Spleen (tissue), 11 donors: Measurements from ENCODE around the gene OSBPL1A. TPM values are rescaled to one million over a fixed set of nuclear protein-coding genes. Genes with fewer than 3 reads are reported as not detected.
"Not testable (repeated sequence)": the region's sequence is repeated elsewhere in the genome, so short reads cannot be mapped to it uniquely, and the experiment has no call there.

Experiments
- DNase-seq: peaks from one replicate; pipeline ENCODE4 v3.0.0-alpha.2; 2020
- H3K27ac ChIP-seq, 8 donors: fragments of 200-600 bp; sonication (generic) in 7 of 8; 1 replicate in 4 of 8; 2 replicates in 4 of 8; pipeline versions ENCODE4 v1.5.0 to v1.8.0; 2016 to 2021; ENCODE audit warnings: inconsistent platforms in 4 of 8, mild to moderate bottlenecking in 4 of 8, moderate library complexity in 1 of 8
- H3K27me3 ChIP-seq, 7 donors: fragments of 200-600 bp; sonication (generic) in 6 of 7; replicated peaks in 1 of 7; 1 replicate in 4 of 7; 2 replicates in 3 of 7; pipeline versions ENCODE4 v1.5.0 to v1.8.0; 2016 to 2021; ENCODE audit warnings: inconsistent platforms in 3 of 7, mild to moderate bottlenecking in 1 of 7
- H3K36me3 ChIP-seq, 6 donors: fragments of 200-600 bp; sonication (generic) in 5 of 6; 1 replicate in 4 of 6; 2 replicates in 2 of 6; pipeline versions ENCODE4 v1.5.0 to v1.8.0; 2016 to 2021; ENCODE audit warnings: inconsistent platforms in 2 of 6
- H3K4me1 ChIP-seq, 6 donors: fragments of 200-600 bp; sonication (generic) in 5 of 6; 1 replicate in 3 of 6; 2 replicates in 3 of 6; pipeline versions ENCODE4 v1.5.0 to v1.8.0; 2016 to 2021; ENCODE audit warnings: inconsistent platforms in 3 of 6
- H3K4me3 ChIP-seq, 8 donors: fragments of 200-600 bp; sonication (generic) in 7 of 8; 1 replicate in 4 of 8; 2 replicates in 4 of 8; pipeline versions ENCODE4 v1.5.0 to v1.8.0; 2016 to 2021; ENCODE audit warnings: inconsistent platforms in 4 of 8, mild to moderate bottlenecking in 4 of 8, moderate library complexity in 2 of 8
- H3K9me3 ChIP-seq, 8 donors: fragments of 200-600 bp; sonication (generic) in 7 of 8; 1 replicate in 4 of 8; 2 replicates in 4 of 8; pipeline versions ENCODE4 v1.5.0 to v1.8.0; 2016 to 2021; ENCODE audit warnings: inconsistent platforms in 4 of 8
- POLR2A ChIP-seq, 3 donors: fragments of 450-650 bp; IDR thresholded peaks; one replicate each; pipeline ENCODE4 v1.5.1; 2017; ENCODE audit warnings: antibody characterized with exemption in 3 of 3, mild to moderate bottlenecking in 1 of 3
- POLR2AphosphoS5 ChIP-seq, 3 donors: sonication (generic); formaldehyde crosslinking; IDR thresholded peaks; one replicate each; pipeline ENCODE4 v1.5.1; 2017; ENCODE audit warnings: antibody characterized with exemption in 3 of 3
- WGBS, 5 donors: extraction: QIAGEN DNeasy Blood & Tissue Kit in 3 of 5; methylation state at CpG; one replicate each; pipeline versions ENCODE4 v1.1.5 to v1.1.7; 2013 to 2018; 5-methylcytosine and 5-hydroxymethylcytosine counted together
- intact Hi-C: fragments of 100-400 bp; cut with DNase I; formaldehyde crosslinking; loops from one replicate; pipeline ENCODE4 v1.15.0; 2023; ENCODE audit warnings: low total_unique reads
- polyA plus RNA-seq, 3 donors: library from polyadenylated mRNA; stranded (reverse); fragments of 200-250 nt; gene quantifications; one replicate each; pipeline ENCODE4 v1.2.1, GENCODE V29; 2013
- total RNA-seq, 7 donors: library from RNA; depleted of rRNA in 3 of 7; stranded (reverse); fragments of >200 nt in 3 of 7; fragmentation: NEBNext Ultra II Directional in 4 of 7; extraction: Animal tissue kit (Norgen Biotek cat#: 25700) in 4 of 7; gene quantifications; one replicate each; pipeline versions ENCODE4 v1.1.0 to v1.2.1, GENCODE V29; 2016 to 2021
- TF ChIP-seq, protein P1 (sequence below), 11 experiments: fragments of 200-600 bp in 7 of 11; fragments of 450-650 bp in 4 of 11; sonication (generic) in 4 of 11; IDR thresholded peaks in 8 of 11; conservative IDR thresholded peaks in 3 of 11; 1 replicate in 7 of 11; 2 replicates in 4 of 11; pipeline versions ENCODE4 v1.4.0 to v1.8.0; 2016 to 2021; ENCODE audit warnings: antibody characterized with exemption in 11 of 11, inconsistent platforms in 4 of 11, mild to moderate bottlenecking in 1 of 11
- donor health status: healthy with polysubstance abuse.
- donor health status: DM: no; HTN: no; CAD: no; lungs with moderate emphysema.
- donor health status: DM: no; HTN: no; CAD: no.
- donor health status: Bipolar disorder and iron deficiency.
- donor health status: healthy.
- donor health status: DM: no; HTN: no; CAD: no.
- donor health status: DM: yes; HTN: yes; CAD: no.

Gene OSBPL1A
- total and polyA plus RNA-seq, 10 donors = 3.8 to 29.6 (median 22.1) TPM

DNA sequence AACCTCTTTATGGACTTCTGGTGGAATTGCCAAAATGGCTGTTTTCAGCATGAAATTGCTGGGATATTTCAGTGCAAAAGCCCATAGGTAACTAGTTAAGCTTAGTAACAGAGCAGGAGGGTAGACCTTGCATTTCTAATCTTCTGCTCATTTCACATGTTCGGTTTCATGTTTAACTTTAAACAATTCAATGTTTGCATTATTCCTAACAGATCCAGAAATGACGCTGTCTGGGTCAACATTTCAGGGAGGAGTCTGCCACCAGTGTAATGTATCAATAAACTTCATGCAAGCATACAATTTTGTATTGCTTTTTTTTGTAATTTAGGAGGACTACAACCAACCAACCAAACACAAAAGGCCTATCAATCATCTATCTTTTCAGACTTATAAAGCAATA is 236.3 kb downstream of the OSBPL1A start:
- Histone ChIP-seq H3K36me3 (peaks cover 0 to 85% (median 7%) of the 10 kb centered on the region in 6 donors), H3K27me3 (no peaks in the 10 kb centered on the region), H3K4me3 (no peak overlapping the region), H3K4me1 (no peaks in the 10 kb centered on the region), H3K27ac (no peak overlapping the region), H3K9me3 (no peaks in the 10 kb centered on the region)
- intact Hi-C loops = no loop called here
- WGBS, 5 donors = 93 to 97% (median 95%) methylated on average over 2 of the region's 2 CpGs
- TF ChIP-seq, protein P1, sequence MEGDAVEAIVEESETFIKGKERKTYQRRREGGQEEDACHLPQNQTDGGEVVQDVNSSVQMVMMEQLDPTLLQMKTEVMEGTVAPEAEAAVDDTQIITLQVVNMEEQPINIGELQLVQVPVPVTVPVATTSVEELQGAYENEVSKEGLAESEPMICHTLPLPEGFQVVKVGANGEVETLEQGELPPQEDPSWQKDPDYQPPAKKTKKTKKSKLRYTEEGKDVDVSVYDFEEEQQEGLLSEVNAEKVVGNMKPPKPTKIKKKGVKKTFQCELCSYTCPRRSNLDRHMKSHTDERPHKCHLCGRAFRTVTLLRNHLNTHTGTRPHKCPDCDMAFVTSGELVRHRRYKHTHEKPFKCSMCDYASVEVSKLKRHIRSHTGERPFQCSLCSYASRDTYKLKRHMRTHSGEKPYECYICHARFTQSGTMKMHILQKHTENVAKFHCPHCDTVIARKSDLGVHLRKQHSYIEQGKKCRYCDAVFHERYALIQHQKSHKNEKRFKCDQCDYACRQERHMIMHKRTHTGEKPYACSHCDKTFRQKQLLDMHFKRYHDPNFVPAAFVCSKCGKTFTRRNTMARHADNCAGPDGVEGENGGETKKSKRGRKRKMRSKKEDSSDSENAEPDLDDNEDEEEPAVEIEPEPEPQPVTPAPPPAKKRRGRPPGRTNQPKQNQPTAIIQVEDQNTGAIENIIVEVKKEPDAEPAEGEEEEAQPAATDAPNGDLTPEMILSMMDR (IDR thresholded peaks at IDR 0.05 in 8 of 11, conservative IDR thresholded peaks at IDR 0.05 in 3 of 11) = no peak
- TF ChIP-seq POLR2AphosphoS5 (IDR thresholded peaks at IDR 0.05) (no peak), POLR2A (IDR thresholded peaks at IDR 0.05) (no peak)
- DNase-seq = no peak

DNA sequence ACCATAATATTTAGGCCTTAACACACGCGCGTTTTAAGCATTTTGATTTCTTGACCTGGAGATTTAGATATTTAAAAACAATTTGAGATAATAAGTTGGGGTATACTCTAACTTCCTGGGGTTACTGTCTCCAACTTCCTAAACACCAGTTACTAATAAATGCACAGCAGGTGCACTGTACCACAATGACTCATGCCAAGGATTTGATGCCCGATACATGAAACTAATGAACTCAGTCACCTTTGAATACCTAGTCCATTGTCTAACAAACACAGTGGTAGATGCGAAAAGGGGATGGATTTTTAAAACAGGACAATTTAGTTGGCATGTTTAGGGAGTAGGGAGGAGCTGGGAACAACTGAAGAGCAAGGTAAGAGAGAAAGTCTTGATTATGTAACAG is 237.5 kb downstream of the OSBPL1A start:
- WGBS, 5 donors = 88 to 96% (median 92%) methylated on average over 5 of the region's 5 CpGs
- Histone ChIP-seq H3K9me3 (no peaks in the 10 kb centered on the region), H3K4me3 (no peak overlapping the region), H3K4me1 (no peaks in the 10 kb centered on the region), H3K27ac (no peak overlapping the region), H3K36me3 (peaks cover 0 to 81% (median 2%) of the 10 kb centered on the region in 6 donors), H3K27me3 (no peaks in the 10 kb centered on the region)
- TF ChIP-seq POLR2AphosphoS5 (IDR thresholded peaks at IDR 0.05) (no peak), POLR2A (IDR thresholded peaks at IDR 0.05) (no peak)
- TF ChIP-seq, protein P1 (IDR thresholded peaks at IDR 0.05 in 8 of 11, conservative IDR thresholded peaks at IDR 0.05 in 3 of 11) = no peak
- intact Hi-C loops = no loop called here
- no peak for DNase-seq

DNA sequence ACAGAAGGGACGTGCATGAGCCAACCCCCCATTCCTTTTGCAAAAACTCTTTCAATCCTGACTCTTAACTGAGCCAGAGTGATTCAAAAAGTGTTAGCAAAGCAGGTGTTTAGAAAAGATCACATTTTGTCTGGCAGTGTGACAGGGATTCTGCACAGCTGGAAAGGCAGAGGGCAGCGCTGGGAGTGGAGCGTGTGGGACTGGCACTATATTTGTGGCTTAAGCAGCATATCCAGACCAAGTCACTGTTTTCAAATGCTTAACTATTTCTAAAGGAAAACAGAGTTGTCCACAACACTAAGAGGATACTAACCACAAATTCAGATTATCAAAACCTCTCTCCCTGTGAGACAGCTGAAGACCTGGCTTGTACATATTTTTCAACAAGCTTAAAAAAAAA is 239.8 kb downstream of the OSBPL1A start:
- no peak for TF ChIP-seq POLR2AphosphoS5 (IDR thresholded peaks at IDR 0.05)
- 93 to 98% (median 94%) methylated on average over 3 of the region's 3 CpGs for WGBS, 5 donors
- Histone ChIP-seq H3K4me1 (no peaks in the 10 kb centered on the region), H3K27me3 (no peaks in the 10 kb centered on the region), H3K4me3 (no peak overlapping the region), H3K36me3 (peaks cover 0 to 61% (median 0%) of the 10 kb centered on the region in 6 donors), H3K27ac (no peak overlapping the region), H3K9me3 (no peaks in the 10 kb centered on the region)
- intact Hi-C loops = no loop called here
- no peak for DNase-seq

DNA sequence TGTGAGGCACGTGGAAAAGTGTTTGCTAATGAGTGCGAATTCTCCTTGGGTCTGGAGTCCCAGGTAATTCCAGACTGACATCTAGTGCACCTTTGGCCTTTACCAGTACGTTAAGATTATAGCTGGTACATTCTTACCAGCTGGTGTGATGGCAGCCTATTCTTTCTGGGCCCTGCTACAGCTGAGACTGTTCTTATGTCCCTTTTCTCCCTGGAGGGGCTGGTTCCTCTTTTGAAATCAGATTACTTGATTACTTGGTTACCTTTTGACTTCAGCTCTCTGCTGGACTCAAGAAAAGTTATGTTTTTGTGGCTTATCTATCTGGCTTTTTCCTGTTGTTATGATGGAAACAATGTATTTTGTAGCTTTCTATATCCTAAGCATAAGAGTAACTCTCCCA is 244.2 kb downstream of the OSBPL1A start:
- H3K9me3 ChIP-seq = no peaks in the 10 kb centered on the region
- no peaks in the 10 kb centered on the region for H3K4me1 ChIP-seq
- no peak overlapping the region for H3K27ac ChIP-seq
- WGBS, 5 donors = 87 to 97% (median 91%) methylated on average over 3 of the region's 3 CpGs
- H3K4me3 ChIP-seq = no peak overlapping the region
- no peak for DNase-seq
- no peaks in the 10 kb centered on the region for H3K27me3 ChIP-seq
- peaks cover 0 to 31% (median 0%) of the 10 kb centered on the region in 6 donors for H3K36me3 ChIP-seq
- intact Hi-C loops = no loop called here
- TF ChIP-seq POLR2A (IDR thresholded peaks at IDR 0.05) = no peak
- TF ChIP-seq, protein P1 (IDR thresholded peaks at IDR 0.05 in 8 of 11, conservative IDR thresholded peaks at IDR 0.05 in 3 of 11) = no peak

DNA sequence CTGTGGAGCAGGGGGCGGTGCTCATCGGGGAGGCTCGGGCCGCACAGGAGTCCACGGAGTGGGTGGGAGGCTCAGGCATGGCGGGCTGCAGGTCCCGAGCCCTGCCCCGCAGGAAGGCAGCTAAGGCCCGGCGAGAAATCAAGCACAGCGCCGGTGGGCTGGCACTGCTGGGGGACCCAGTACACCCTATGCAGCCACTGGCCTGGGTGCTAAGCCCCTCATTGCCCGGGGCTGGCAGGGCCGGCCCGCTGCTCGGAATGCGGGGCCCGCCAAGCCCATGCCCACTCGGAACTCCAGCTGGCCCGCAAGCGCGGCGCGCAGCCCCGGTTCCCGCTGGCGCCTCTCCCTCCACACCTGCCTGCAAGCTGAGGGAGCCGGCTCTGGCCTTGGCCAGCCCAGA is 248.0 kb downstream of the OSBPL1A start:
- H3K36me3 ChIP-seq, H3K4me1 ChIP-seq, H3K27ac ChIP-seq, H3K4me3 ChIP-seq, H3K27me3 ChIP-seq, DNase-seq, H3K9me3 ChIP-seq, intact Hi-C loops: not testable (repeated sequence)
- 96 to 100% (median 96%) methylated on average over 10 to 28 of the region's 28 CpGs for WGBS, 5 donors
